Activated T-cell treated with anti-CD3 and anti-CD28 coated beads, Interleukin-2, amount 50 U/mL, for 1 hour (primary cell): ENCODE measurements around the gene GTF3C5.
"Not testable (repeated sequence)": the region's sequence is repeated elsewhere in the genome, so short reads cannot be mapped to it uniquely, and the experiment has no call there.

Experiments used
- DNase-seq: peaks from one replicate; pipeline ENCODE4 v3.0.0-alpha.2; 2020

The GTF3C5 gene

GRCh38 chr9:133057006-133057405, 26.2 kb downstream of the GTF3C5 start:
- no peak for DNase-seq

GRCh38 chr9:133057553-133057952, 26.8 kb downstream of the GTF3C5 start:
- no peak for DNase-seq

GRCh38 chr9:133058071-133058470, 27.3 kb downstream of the GTF3C5 start:
- DNase-seq, result no peak

- no peak for DNase-seq
These were observed 27.9 kb downstream of the GTF3C5 start for GRCh38 chr9:133058550-133059320.

- no peak for DNase-seq
These were observed 28.8 kb downstream of the GTF3C5 start for GRCh38 chr9:133059623-133060022.

GRCh38 chr9:133060417-133060841, 29.6 kb downstream of the GTF3C5 start:
- no peak for DNase-seq

GRCh38 chr9:133061019-133061763, 30.4 kb downstream of the GTF3C5 start:
- DNase-seq, result not testable (repeated sequence)

GRCh38 chr9:133061764-133062145, 31.0 kb downstream of the GTF3C5 start, which contains the start of gene CEL:
Gene CEL, plus strand, starts transcription at chr9:133061981. Its CDS starts 22 bp downstream, at chr9:133062003.
- not testable (repeated sequence) for DNase-seq

- not testable (repeated sequence) for DNase-seq
These were observed 31.8 kb downstream of the GTF3C5 start for GRCh38 chr9:133062569-133062968.

- no peak for DNase-seq
These were observed 32.3 kb downstream of the GTF3C5 start for GRCh38 chr9:133063159-133063499.

- DNase-seq, result no peak
These were observed 32.9 kb downstream of the GTF3C5 start for GRCh38 chr9:133063500-133064231.

- no peak for DNase-seq
These were observed 33.7 kb downstream of the GTF3C5 start for GRCh38 chr9:133064241-133065069.

- no peak for DNase-seq
These were observed 34.2 kb downstream of the GTF3C5 start for GRCh38 chr9:133065070-133065388.

GRCh38 chr9:133066181-133066983, 35.6 kb downstream of the GTF3C5 start:
- no peak for DNase-seq

- no peak for DNase-seq
These were observed 36.2 kb downstream of the GTF3C5 start for GRCh38 chr9:133067006-133067405.

GRCh38 chr9:133067813-133068212, 37.0 kb downstream of the GTF3C5 start:
- DNase-seq, result no peak

- DNase-seq, result not testable (repeated sequence)
These were observed 37.6 kb downstream of the GTF3C5 start for GRCh38 chr9:133068431-133068830.

- not testable (repeated sequence) for DNase-seq
These were observed 39.7 kb downstream of the GTF3C5 start for GRCh38 chr9:133070500-133070961.

GRCh38 chr9:133070985-133071384, 40.2 kb downstream of the GTF3C5 start:
- not testable (repeated sequence) for DNase-seq

- DNase-seq, result no peak
These were observed 40.8 kb downstream of the GTF3C5 start for GRCh38 chr9:133071484-133072150.

GRCh38 chr9:133072210-133072609, 41.4 kb downstream of the GTF3C5 start:
- DNase-seq, result not testable (repeated sequence)
